ENCODE data around the gene PIGB. TPM values are rescaled to one million over a fixed set of nuclear protein-coding genes. Genes with fewer than 3 reads are reported as not detected.

The PIGB gene
- total and polyA plus RNA-seq, 2 of the 13 experiments (the other 11 are each of a cell fraction or from before 2014, with no cell fraction given): 14.5 to 19.1 TPM

DNA sequence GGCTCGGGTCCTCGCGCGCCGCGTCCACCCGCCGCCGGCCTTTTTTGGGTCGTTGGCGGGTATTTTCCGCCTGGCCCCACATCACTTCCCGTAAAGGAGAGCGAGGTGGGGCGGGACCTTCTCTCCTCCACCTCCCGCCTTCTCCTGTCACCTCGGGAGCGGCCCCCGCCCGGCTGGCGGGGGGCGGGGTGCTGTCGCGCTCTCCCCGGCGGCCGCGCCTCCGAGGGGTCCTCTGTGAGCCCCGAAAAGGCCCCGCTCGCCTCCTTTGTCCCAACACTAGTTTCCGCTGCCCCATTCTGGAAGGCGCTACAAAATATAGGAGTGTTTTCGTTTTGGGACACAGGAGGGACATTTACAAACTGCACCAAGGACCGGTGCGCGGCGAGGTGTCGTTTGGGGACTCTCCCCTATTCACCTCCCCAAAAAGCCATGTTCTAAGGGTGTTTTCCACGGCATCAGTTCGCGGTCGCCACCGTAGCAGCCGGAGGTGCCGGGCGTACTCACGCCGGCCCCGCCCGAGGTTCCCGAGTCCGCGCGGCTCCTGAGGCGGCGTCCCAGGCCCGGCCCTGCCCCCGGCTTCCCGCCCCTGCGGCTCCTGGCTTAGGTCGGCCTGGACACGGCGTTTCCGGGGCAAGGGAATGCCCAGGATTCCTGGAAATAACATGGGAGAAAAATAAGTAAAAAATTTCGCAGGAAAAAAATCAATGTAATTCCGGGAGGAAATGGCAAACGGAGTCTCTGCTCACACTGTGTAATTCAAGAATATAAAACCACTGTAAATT lies 29.1 kb upstream of the PIGB start, which contains the start of gene RAB27A (continued):
- TF ChIP-seq, protein P1, sequence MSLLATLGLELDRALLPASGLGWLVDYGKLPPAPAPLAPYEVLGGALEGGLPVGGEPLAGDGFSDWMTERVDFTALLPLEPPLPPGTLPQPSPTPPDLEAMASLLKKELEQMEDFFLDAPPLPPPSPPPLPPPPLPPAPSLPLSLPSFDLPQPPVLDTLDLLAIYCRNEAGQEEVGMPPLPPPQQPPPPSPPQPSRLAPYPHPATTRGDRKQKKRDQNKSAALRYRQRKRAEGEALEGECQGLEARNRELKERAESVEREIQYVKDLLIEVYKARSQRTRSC (CRISPR knock-in tag; IDR thresholded peaks at IDR 0.05; ENCODE audit: low read depth): no peak
- peak; percentile 7; the same call in 1 of the 2 replicates for TF ChIP-seq ZNF598 (CRISPR knock-in tag; IDR thresholded peaks at IDR 0.05; ENCODE audit: borderline replicate concordance)
- peak; percentile 30; the same call in 1 of the 2 replicates for TF ChIP-seq ZNF501 (CRISPR knock-in tag; IDR thresholded peaks at IDR 0.05)
- TF ChIP-seq, protein P2, sequence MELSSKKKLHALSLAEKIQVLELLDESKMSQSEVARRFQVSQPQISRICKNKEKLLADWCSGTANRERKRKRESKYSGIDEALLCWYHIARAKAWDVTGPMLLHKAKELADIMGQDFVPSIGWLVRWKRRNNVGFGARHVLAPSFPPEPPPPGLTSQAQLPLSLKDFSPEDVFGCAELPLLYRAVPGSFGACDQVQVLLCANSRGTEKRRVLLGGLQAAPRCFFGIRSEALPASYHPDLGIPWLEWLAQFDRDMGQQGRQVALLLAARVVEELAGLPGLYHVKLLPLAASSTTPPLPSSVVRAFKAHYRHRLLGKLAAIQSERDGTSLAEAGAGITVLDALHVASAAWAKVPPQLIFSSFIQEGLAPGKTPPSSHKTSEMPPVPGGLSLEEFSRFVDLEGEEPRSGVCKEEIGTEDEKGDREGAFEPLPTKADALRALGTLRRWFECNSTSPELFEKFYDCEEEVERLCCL (CRISPR knock-in tag; IDR thresholded peaks at IDR 0.05; ENCODE audit: borderline replicate concordance): no peak
- TF ChIP-seq ZNF136 (CRISPR knock-in tag; IDR thresholded peaks at IDR 0.05; ENCODE audit: low read depth): 0 out of 2 replicates have a peak, but pooled peaks have one; percentile 33
- TF ChIP-seq MEIS2 (CRISPR knock-in tag; IDR thresholded peaks at IDR 0.05): no peak
- TF ChIP-seq, protein P3, sequence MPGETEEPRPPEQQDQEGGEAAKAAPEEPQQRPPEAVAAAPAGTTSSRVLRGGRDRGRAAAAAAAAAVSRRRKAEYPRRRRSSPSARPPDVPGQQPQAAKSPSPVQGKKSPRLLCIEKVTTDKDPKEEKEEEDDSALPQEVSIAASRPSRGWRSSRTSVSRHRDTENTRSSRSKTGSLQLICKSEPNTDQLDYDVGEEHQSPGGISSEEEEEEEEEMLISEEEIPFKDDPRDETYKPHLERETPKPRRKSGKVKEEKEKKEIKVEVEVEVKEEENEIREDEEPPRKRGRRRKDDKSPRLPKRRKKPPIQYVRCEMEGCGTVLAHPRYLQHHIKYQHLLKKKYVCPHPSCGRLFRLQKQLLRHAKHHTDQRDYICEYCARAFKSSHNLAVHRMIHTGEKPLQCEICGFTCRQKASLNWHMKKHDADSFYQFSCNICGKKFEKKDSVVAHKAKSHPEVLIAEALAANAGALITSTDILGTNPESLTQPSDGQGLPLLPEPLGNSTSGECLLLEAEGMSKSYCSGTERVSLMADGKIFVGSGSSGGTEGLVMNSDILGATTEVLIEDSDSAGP (CRISPR knock-in tag; IDR thresholded peaks at IDR 0.05; ENCODE audit: borderline replicate concordance): peak; percentile 18; the same call in 1 of the 2 replicates
- no peak for TF ChIP-seq ZZZ3 (CRISPR knock-in tag; IDR thresholded peaks at IDR 0.05; ENCODE audit: borderline replicate concordance)
- TF ChIP-seq HOXA3 (CRISPR knock-in tag; IDR thresholded peaks at IDR 0.05): 0 out of 2 replicates have a peak, but pooled peaks have one; percentile 35
- no peak for TF ChIP-seq ZNF569 (CRISPR knock-in tag; IDR thresholded peaks at IDR 0.05; ENCODE audit: borderline replicate concordance)
- no peak; the same call in 1 of the 2 replicates for TF ChIP-seq ZNF891 (CRISPR knock-in tag; IDR thresholded peaks at IDR 0.05)
- no peak for TF ChIP-seq ZNF530 (CRISPR knock-in tag; IDR thresholded peaks at IDR 0.05; ENCODE audit: low read depth)
- TF ChIP-seq ZNF235 (CRISPR knock-in tag; IDR thresholded peaks at IDR 0.05; ENCODE audit: borderline replicate concordance): no peak
- TF ChIP-seq ZSCAN25 (CRISPR knock-in tag; IDR thresholded peaks at IDR 0.05): no peak
- TF ChIP-seq ZFP90 (CRISPR knock-in tag; IDR thresholded peaks at IDR 0.05; ENCODE audit: borderline replicate concordance): peak; percentile 36; the same call in 1 of the 2 replicates
- TF ChIP-seq, protein P4, sequence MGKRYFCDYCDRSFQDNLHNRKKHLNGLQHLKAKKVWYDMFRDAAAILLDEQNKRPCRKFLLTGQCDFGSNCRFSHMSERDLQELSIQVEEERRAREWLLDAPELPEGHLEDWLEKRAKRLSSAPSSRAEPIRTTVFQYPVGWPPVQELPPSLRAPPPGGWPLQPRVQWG (CRISPR knock-in tag; IDR thresholded peaks at IDR 0.05; ENCODE audit: borderline replicate concordance, low read depth): no peak
- no peak for TF ChIP-seq RELA (CRISPR knock-in tag; IDR thresholded peaks at IDR 0.05)
- TF ChIP-seq ZNF317 (CRISPR knock-in tag; IDR thresholded peaks at IDR 0.05): no peak
- no peak for TF ChIP-seq NR2C2 (CRISPR knock-in tag; IDR thresholded peaks at IDR 0.05; ENCODE audit: borderline replicate concordance)
- peak; percentile 31 for TF ChIP-seq SPEN (CRISPR knock-in tag; IDR thresholded peaks at IDR 0.05; ENCODE audit: low read depth)
- no peak for TF ChIP-seq ZNF780A (CRISPR knock-in tag; IDR thresholded peaks at IDR 0.05)
- 0 out of 2 replicates have a peak, but pooled peaks have one; percentile 22 for TF ChIP-seq ZNF556 (CRISPR knock-in tag; IDR thresholded peaks at IDR 0.05; ENCODE audit: borderline replicate concordance)

Data from HepG2 (cell line).